ENCODE measurements around the gene PTPRM. TPM values are rescaled to one million over a fixed set of nuclear protein-coding genes. Genes with fewer than 3 reads are reported as not detected.
A peak's percentile ranks its signal among the peaks of the same experiment; 100 is the strongest.

The PTPRM gene
- total and polyA plus RNA-seq, 4 donors, result 61.1 to 146 (median 87.5) TPM

DNA sequence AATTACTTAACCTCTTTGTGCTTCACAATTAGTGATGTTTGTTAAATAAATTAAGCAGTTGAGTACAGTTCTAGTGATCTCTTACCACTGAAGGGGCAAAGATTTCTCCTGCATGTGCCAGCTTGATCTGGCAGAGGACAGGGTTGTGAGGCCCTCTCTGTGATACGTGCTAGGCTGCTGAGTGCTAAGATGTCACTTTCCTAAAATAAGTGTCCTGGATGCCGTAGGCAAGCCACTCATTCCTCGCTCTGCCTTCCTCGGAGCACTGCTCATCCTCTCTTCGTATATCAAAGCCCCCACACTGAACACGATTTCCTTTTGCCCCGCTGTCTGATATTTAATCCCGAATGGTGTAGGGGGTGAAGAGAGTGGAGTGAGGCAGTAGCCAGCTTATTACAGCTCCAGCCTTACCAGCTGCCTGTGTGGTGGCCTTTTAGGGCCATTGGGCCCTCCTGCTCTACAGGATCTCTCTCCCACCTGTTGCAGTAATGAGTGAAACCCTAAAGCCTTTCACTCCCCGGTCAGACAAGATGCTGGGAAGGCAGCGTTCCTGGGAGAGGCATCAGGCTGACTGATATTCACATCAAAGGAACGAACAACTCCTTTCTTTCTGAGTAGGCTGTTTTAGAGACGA, 40.5 kb downstream of the PTPRM start:
- Histone ChIP-seq H3K9me3 (ENCODE audit: control insufficient read depth in 4 of 4, insufficient read depth in 3 of 4, low read length in 3 of 4) (no peaks in the 10 kb centered on the region), H3K27ac (ENCODE audit: low read depth in 1 of 2, low read length in 1 of 2) (peak overlapping the region in 1 of 2 donors; percentile 84), H3K9ac (ENCODE audit: insufficient read depth in 1 of 2, low read length in 2 of 2) (peak overlapping the region in 1 of 2 donors; percentile 2), H3K4me1 (ENCODE audit: control insufficient read depth in 5 of 5, insufficient read depth in 5 of 5, low read length in 5 of 5) (peaks cover 0 to 35% (median 11%) of the 10 kb centered on the region in 5 donors), H3K4me3 (no peak overlapping the region), H3K27me3 (ENCODE audit: control insufficient read depth in 3 of 3, insufficient read depth in 3 of 3, low read length in 2 of 3) (no peaks in the 10 kb centered on the region), H3K36me3 (ENCODE audit: control insufficient read depth in 4 of 4, insufficient read depth in 4 of 4, low read length in 4 of 4) (no peaks in the 10 kb centered on the region)
- ATAC-seq (ENCODE audit: insufficient read depth, low FRiP score) (no peak), DNase-seq (no peak)
- WGBS, 2 donors, result 81 to 85% methylated on average over 12 of the region's 12 CpGs
- TF ChIP-seq, protein P1, sequence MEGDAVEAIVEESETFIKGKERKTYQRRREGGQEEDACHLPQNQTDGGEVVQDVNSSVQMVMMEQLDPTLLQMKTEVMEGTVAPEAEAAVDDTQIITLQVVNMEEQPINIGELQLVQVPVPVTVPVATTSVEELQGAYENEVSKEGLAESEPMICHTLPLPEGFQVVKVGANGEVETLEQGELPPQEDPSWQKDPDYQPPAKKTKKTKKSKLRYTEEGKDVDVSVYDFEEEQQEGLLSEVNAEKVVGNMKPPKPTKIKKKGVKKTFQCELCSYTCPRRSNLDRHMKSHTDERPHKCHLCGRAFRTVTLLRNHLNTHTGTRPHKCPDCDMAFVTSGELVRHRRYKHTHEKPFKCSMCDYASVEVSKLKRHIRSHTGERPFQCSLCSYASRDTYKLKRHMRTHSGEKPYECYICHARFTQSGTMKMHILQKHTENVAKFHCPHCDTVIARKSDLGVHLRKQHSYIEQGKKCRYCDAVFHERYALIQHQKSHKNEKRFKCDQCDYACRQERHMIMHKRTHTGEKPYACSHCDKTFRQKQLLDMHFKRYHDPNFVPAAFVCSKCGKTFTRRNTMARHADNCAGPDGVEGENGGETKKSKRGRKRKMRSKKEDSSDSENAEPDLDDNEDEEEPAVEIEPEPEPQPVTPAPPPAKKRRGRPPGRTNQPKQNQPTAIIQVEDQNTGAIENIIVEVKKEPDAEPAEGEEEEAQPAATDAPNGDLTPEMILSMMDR (IDR thresholded peaks at IDR 0.05; ENCODE audit: control extremely low read depth, extremely low read depth), result no peak

- H3K27ac ChIP-seq (ENCODE audit: low read depth in 1 of 2, low read length in 1 of 2), result peak overlapping the region in 1 of 2 donors; percentile 84
- TF ChIP-seq, protein P1 (IDR thresholded peaks at IDR 0.05; ENCODE audit: control extremely low read depth, extremely low read depth), result no peak
- no peaks in the 10 kb centered on the region for H3K27me3 ChIP-seq (ENCODE audit: control insufficient read depth in 3 of 3, insufficient read depth in 3 of 3, low read length in 2 of 3)
- no peak for ATAC-seq (ENCODE audit: insufficient read depth, low FRiP score)
- 65 to 70% methylated on average over 1 of the region's 1 CpG for WGBS, 2 donors
- peak overlapping the region in 1 of 2 donors; percentile 2 for H3K9ac ChIP-seq (ENCODE audit: insufficient read depth in 1 of 2, low read length in 2 of 2)
- H3K4me3 ChIP-seq, result no peak overlapping the region
- H3K4me1 ChIP-seq (ENCODE audit: control insufficient read depth in 5 of 5, insufficient read depth in 5 of 5, low read length in 5 of 5), result peaks cover 0 to 35% (median 11%) of the 10 kb centered on the region in 5 donors
- H3K36me3 ChIP-seq (ENCODE audit: control insufficient read depth in 4 of 4, insufficient read depth in 4 of 4, low read length in 4 of 4), result no peaks in the 10 kb centered on the region
- H3K9me3 ChIP-seq (ENCODE audit: control insufficient read depth in 4 of 4, insufficient read depth in 3 of 4, low read length in 3 of 4), result no peaks in the 10 kb centered on the region
- DNase-seq, result no peak
Measured at GRCh38 chr18:7608174-7608550, 41.0 kb downstream of the PTPRM start.

DNA sequence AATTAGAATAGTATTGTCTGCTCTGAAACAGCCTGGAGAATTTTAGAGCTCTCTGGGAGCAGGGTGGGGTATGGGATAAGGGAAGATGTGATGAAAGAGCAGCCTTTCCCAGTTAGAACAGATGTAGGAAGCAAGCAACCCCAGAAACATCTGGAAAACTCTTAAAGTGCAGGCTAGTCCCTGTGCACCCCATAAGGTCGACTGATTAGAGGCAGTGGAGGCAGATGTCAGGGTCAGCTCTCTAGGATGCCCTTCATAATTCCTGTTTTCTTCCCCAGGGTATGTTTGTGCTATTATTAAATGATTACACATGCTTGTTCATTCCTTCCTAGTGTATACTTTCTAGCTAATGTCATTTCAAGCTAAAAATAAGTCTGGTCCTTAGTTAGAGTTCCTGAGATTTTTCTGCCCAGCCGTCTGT, 41.7 kb downstream of the PTPRM start:
- Histone ChIP-seq H3K9me3 (ENCODE audit: control insufficient read depth in 4 of 4, insufficient read depth in 3 of 4, low read length in 3 of 4) (no peaks in the 10 kb centered on the region), H3K4me3 (no peak overlapping the region), H3K9ac (ENCODE audit: insufficient read depth in 1 of 2, low read length in 2 of 2) (no peak overlapping the region), H3K4me1 (ENCODE audit: control insufficient read depth in 5 of 5, insufficient read depth in 5 of 5, low read length in 5 of 5) (peaks cover 0 to 38% (median 12%) of the 10 kb centered on the region in 5 donors), H3K27me3 (ENCODE audit: control insufficient read depth in 3 of 3, insufficient read depth in 3 of 3, low read length in 2 of 3) (no peaks in the 10 kb centered on the region), H3K36me3 (ENCODE audit: control insufficient read depth in 4 of 4, insufficient read depth in 4 of 4, low read length in 4 of 4) (no peaks in the 10 kb centered on the region), H3K27ac (ENCODE audit: low read depth in 1 of 2, low read length in 1 of 2) (peak overlapping the region in 1 of 2 donors; percentile 84)
- 49 to 70% methylated on average over 2 of the region's 2 CpGs for WGBS, 2 donors
- TF ChIP-seq, protein P1 (IDR thresholded peaks at IDR 0.05; ENCODE audit: control extremely low read depth, extremely low read depth), result no peak
- no peak for ATAC-seq (ENCODE audit: insufficient read depth, low FRiP score)
- no peak for DNase-seq

Data from lung (tissue), 12 donors.